ENCODE results near the gene VDAC1. TPM values are rescaled to one million over a fixed set of nuclear protein-coding genes. Genes with fewer than 3 reads are reported as not detected.
A peak's percentile ranks its signal among the peaks of the same experiment; 100 is the strongest.

The VDAC1 gene
- total RNA-seq, 1 experiment from 2014 or later = 334 TPM

GRCh38 chr5:133994297-133994989 lies 10.3 kb downstream of the VDAC1 start:
- intact Hi-C loops (cut with micrococcal nuclease) = no loop called here

GRCh38 chr5:133993185-133993936 lies 11.4 kb downstream of the VDAC1 start:
- TF ChIP-seq CTCF (IDR thresholded peaks at IDR 0.05; ENCODE audit: unreplicated experiment) = no peak
- intact Hi-C loops (cut with micrococcal nuclease) = no loop called here
- Mint-ChIP-seq H3K9me3 (ENCODE audit: unreplicated experiment) (no peaks in the 10 kb centered on the region), H3K27me3 (ENCODE audit: insufficient read depth, unreplicated experiment) (no peaks in the 10 kb centered on the region), H3K4me1 (ENCODE audit: insufficient read depth, unreplicated experiment) (peaks cover 36% of the 10 kb centered on the region), H3K27ac (ENCODE audit: low read depth, unreplicated experiment) (no peak overlapping the region), H3K36me3 (ENCODE audit: insufficient read depth, unreplicated experiment) (peaks cover 54% of the 10 kb centered on the region), H3K4me3 (ENCODE audit: unreplicated experiment) (no peak overlapping the region)
- peak; percentile 53 for DNase-seq (ENCODE audit: unreplicated experiment)
- no TSS peak for BruUV-seq (replicated peaks)
- CTCF ChIA-PET = interaction anchor here (0.6 to 7.9 kb wide), 9 partner anchors 12 to 784 kb away, joined by 3 to 79 read pairs (median 4); no protein-coding TSS in a partner anchor
- POLR2A ChIA-PET = interaction anchor here (0.8 to 4.9 kb wide), 5 partner anchors 10 to 26 kb away, joined by 3 to 51 read pairs (median 4); partner anchors contain the start of gene VDAC1

More at GRCh38 chr5:133994297-133994989, 10.3 kb downstream of the VDAC1 start:
- no peak for DNase-seq (ENCODE audit: unreplicated experiment)
- ChIA-PET POLR2A (interaction anchor here (2.0 to 4.9 kb wide), 2 partner anchors 10 to 11 kb away, joined by 7 to 51 read pairs; partner anchors contain the start of gene VDAC1), CTCF (interaction anchor here (0.6 to 7.9 kb wide), 3 partner anchors 11 to 55 kb away, joined by 3 to 79 read pairs (median 4); no protein-coding TSS in a partner anchor)
- Mint-ChIP-seq H3K36me3 (ENCODE audit: insufficient read depth, unreplicated experiment) (peaks cover 48% of the 10 kb centered on the region), H3K27me3 (ENCODE audit: insufficient read depth, unreplicated experiment) (no peaks in the 10 kb centered on the region), H3K4me1 (ENCODE audit: insufficient read depth, unreplicated experiment) (peaks cover 40% of the 10 kb centered on the region), H3K9me3 (ENCODE audit: unreplicated experiment) (no peaks in the 10 kb centered on the region), H3K27ac (ENCODE audit: low read depth, unreplicated experiment) (peak overlapping the region; percentile 20), H3K4me3 (ENCODE audit: unreplicated experiment) (no peak overlapping the region)
- BruUV-seq (replicated peaks) = no TSS peak
- no peak for TF ChIP-seq CTCF (IDR thresholded peaks at IDR 0.05; ENCODE audit: unreplicated experiment)

GRCh38 chr5:133992429-133993155 lies 12.2 kb downstream of the VDAC1 start:
- H3K4me3 Mint-ChIP-seq (ENCODE audit: unreplicated experiment) = no peak overlapping the region
- POLR2A ChIA-PET = interaction anchor here (0.8 to 4.9 kb wide), 5 partner anchors 11 to 766 kb away, joined by 3 to 51 read pairs (median 3); partner anchors contain the start of gene VDAC1
- no peak for TF ChIP-seq CTCF (IDR thresholded peaks at IDR 0.05; ENCODE audit: unreplicated experiment)
- H3K27ac Mint-ChIP-seq (ENCODE audit: low read depth, unreplicated experiment) = no peak overlapping the region
- BruUV-seq (replicated peaks) = no TSS peak
- CTCF ChIA-PET = interaction anchor here (0.6 to 7.9 kb wide), 10 partner anchors 12 to 783 kb away, joined by 3 to 79 read pairs (median 4); no protein-coding TSS in a partner anchor
- H3K4me1 Mint-ChIP-seq (ENCODE audit: insufficient read depth, unreplicated experiment) = peaks cover 36% of the 10 kb centered on the region
- H3K27me3 Mint-ChIP-seq (ENCODE audit: insufficient read depth, unreplicated experiment) = no peaks in the 10 kb centered on the region
- H3K9me3 Mint-ChIP-seq (ENCODE audit: unreplicated experiment) = no peaks in the 10 kb centered on the region
- DNase-seq (ENCODE audit: unreplicated experiment) = no peak
- intact Hi-C loops (cut with micrococcal nuclease) = no loop called here
- peaks cover 56% of the 10 kb centered on the region for H3K36me3 Mint-ChIP-seq (ENCODE audit: insufficient read depth, unreplicated experiment)
